SK-N-SH (cell line): ENCODE results near the gene CCDC40. TPM values are rescaled to one million over a fixed set of nuclear protein-coding genes. Genes with fewer than 3 reads are reported as not detected.

ENCODE experiments used
- CTCF ChIA-PET: fragments of 300-600, 350-600 bp; formaldehyde crosslinking; extraction: SDS; loops from one replicate; lab custom pipeline; 2021; lab: Yijun Ruan, JAX
- POLR2A ChIA-PET: fragments of 350-600 bp; sonication (Branson Sonifier 250); formaldehyde crosslinking; extraction: SDS; loops from one replicate; lab custom pipeline; 2020; ENCODE audit warnings: antibody characterized with exemption, inconsistent platforms; lab: Yijun Ruan, JAX
- DNase-seq: peaks from one replicate; pipeline ENCODE4 v3.0.0; 2012
- H2AFZ ChIP-seq: fragments of 200-600 bp; sonication (generic); 2 replicates; pipeline ENCODE4 v1.8.1; 2016; ENCODE audit warnings: antibody characterized with exemption, mild to moderate bottlenecking, low read depth
- H3F3A ChIP-seq: fragments of 200-600 bp; sonication (generic); replicated peaks from 2 replicates; pipeline ENCODE3; 2016; ENCODE audit warnings: antibody characterized with exemption, mild to moderate bottlenecking; ENCODE audit not compliant: insufficient read depth
- H3K27ac ChIP-seq, 2 experiments: fragments of 200-500 bp in 1 of 2; fragments of 200-600 bp in 1 of 2; sonication (Bioruptor generic) in 1 of 2; sonication (generic), shearing (Covaris generic) in 1 of 2; 2 replicates each; pipeline versions ENCODE4 v1.5.1 to v1.6.1; 2014 to 2016; ENCODE audit warnings: low read depth in 2 of 2, inconsistent platforms in 1 of 2, low read length in 1 of 2, mild to moderate bottlenecking in 1 of 2, mixed read lengths in 1 of 2
- H3K27me3 ChIP-seq: fragments of 200-600 bp; sonication (generic), shearing (Covaris generic); 2 replicates; pipeline ENCODE4 v1.6.1; 2016; ENCODE audit warnings: mixed run types; ENCODE audit not compliant: insufficient read depth
- H3K36me3 ChIP-seq, 2 experiments: fragments of 200-500 bp in 1 of 2; fragments of 200-600 bp in 1 of 2; sonication (Bioruptor generic) in 1 of 2; sonication (generic) in 1 of 2; replicated peaks in 1 of 2; 2 replicates each; pipeline versions ENCODE3 to v1.5.1; 2014 to 2016; ENCODE audit warnings: low read length in 1 of 2, mild to moderate bottlenecking in 1 of 2; ENCODE audit not compliant: insufficient read depth in 2 of 2, control insufficient read depth in 1 of 2
- H3K4me1 ChIP-seq, 2 experiments: fragments of 200-500 bp in 1 of 2; fragments of 200-600 bp in 1 of 2; sonication (Bioruptor generic) in 1 of 2; sonication (generic), shearing (Covaris generic) in 1 of 2; 2 replicates each; pipeline versions ENCODE4 v1.5.1 to v1.6.1; 2014 to 2016; ENCODE audit warnings: low read depth in 1 of 2, low read length in 1 of 2, mixed run types in 1 of 2; ENCODE audit not compliant: insufficient read depth in 2 of 2, control insufficient read depth in 1 of 2
- H3K4me2 ChIP-seq: fragments of 200-600 bp; sonication (generic), shearing (Covaris generic); 2 replicates; pipeline ENCODE4 v1.6.1; 2017; ENCODE audit warnings: mixed run types
- H3K4me3 ChIP-seq, 2 experiments: fragments of 200-500 bp in 1 of 2; fragments of 200-600 bp in 1 of 2; sonication (Bioruptor generic) in 1 of 2; sonication (generic), shearing (Covaris generic) in 1 of 2; 2 replicates each; pipeline versions ENCODE4 v1.5.1 to v1.8.1; 2014 to 2016; ENCODE audit warnings: low read depth in 2 of 2, inconsistent platforms in 1 of 2, low read length in 1 of 2, mild to moderate bottlenecking in 1 of 2, mixed read lengths in 1 of 2, moderate library complexity in 1 of 2
- H3K79me2 ChIP-seq: fragments of 200-600 bp; sonication (generic); 2 replicates; pipeline ENCODE4 v1.8.1; 2017; ENCODE audit warnings: mild to moderate bottlenecking; ENCODE audit not compliant: insufficient read depth
- H3K9ac ChIP-seq: fragments of 200-600 bp; sonication (generic); 2 replicates; pipeline ENCODE4 v1.6.1; 2017; ENCODE audit warnings: mixed run types
- H3K9me2 ChIP-seq: fragments of 200-600 bp; sonication (generic); 2 replicates; pipeline ENCODE4 v1.6.1; 2017; ENCODE audit warnings: mixed run types
- H3K9me3 ChIP-seq: fragments of 200-600 bp; sonication (generic); 2 replicates; pipeline ENCODE4 v1.6.1; 2017; ENCODE audit warnings: mixed run types, mild to moderate bottlenecking, moderate library complexity
- H4K20me1 ChIP-seq: fragments of 200-600 bp; sonication (generic); 2 replicates; pipeline ENCODE4 v1.6.1; 2017; ENCODE audit warnings: mild to moderate bottlenecking, mixed run types; ENCODE audit not compliant: insufficient read depth
- CHD2 ChIP-seq: fragments of 150-350 bp; IDR thresholded peaks from 2 replicates; pipeline ENCODE4 v1.6.1; 2018; ENCODE audit warnings: low read length; ENCODE audit not compliant: partially characterized antibody
- ELF1 ChIP-seq: IDR thresholded peaks from 2 replicates; pipeline ENCODE4 v1.4.0; 2012
- EP300 ChIP-seq, 2 experiments: IDR thresholded peaks; 2 replicates each; pipeline versions ENCODE4 v1.4.0 to v1.6.1; 2012; ENCODE audit warnings: borderline replicate concordance in 1 of 2, low read depth in 1 of 2, low read length in 1 of 2
- FOXJ3 ChIP-seq: sonication (generic); formaldehyde crosslinking; IDR thresholded peaks from 2 replicates; pipeline ENCODE4 v1.5.1; 2020; ENCODE audit warnings: mild to moderate bottlenecking, missing genetic modification reagents
- GATA2 ChIP-seq: sonication (generic); formaldehyde crosslinking; IDR thresholded peaks from 2 replicates; pipeline ENCODE4 v1.5.0; 2020; ENCODE audit warnings: mild to moderate bottlenecking, missing genetic modification reagents
- MXI1 ChIP-seq: IDR thresholded peaks from 2 replicates; pipeline ENCODE4 v1.6.1; 2012; ENCODE audit warnings: mild to moderate bottlenecking, low read depth, low read length, improper control_type of control experiment
- NFIC ChIP-seq: IDR thresholded peaks from 2 replicates; pipeline ENCODE4 v1.4.0; 2012; ENCODE audit warnings: borderline replicate concordance
- POLR2AphosphoS5 ChIP-seq: IDR thresholded peaks from 2 replicates; pipeline ENCODE4 v1.6.1; 2012; ENCODE audit warnings: low read depth, low read length
- RAD21 ChIP-seq: IDR thresholded peaks from 2 replicates; pipeline ENCODE4 v1.6.1; 2012; ENCODE audit warnings: mild to moderate bottlenecking, low read length
- RXRA ChIP-seq: IDR thresholded peaks from 2 replicates; pipeline ENCODE4 v1.4.0; 2012; ENCODE audit warnings: low read depth, mild to moderate bottlenecking, borderline replicate concordance
- SIN3A ChIP-seq: IDR thresholded peaks from 2 replicates; pipeline ENCODE4 v1.6.1; 2012; ENCODE audit warnings: low read depth, mild to moderate bottlenecking, low read length, moderate library complexity, borderline replicate concordance
- SMC3 ChIP-seq: IDR thresholded peaks from 2 replicates; pipeline ENCODE4 v1.6.1; 2012; ENCODE audit warnings: low read depth, low read length, improper control_type of control experiment
- TAF1 ChIP-seq: IDR thresholded peaks from 2 replicates; pipeline ENCODE4 v1.6.1; 2012; ENCODE audit warnings: low read depth, mild to moderate bottlenecking, low read length, moderate library complexity, borderline replicate concordance
- TCF12 ChIP-seq: IDR thresholded peaks from 2 replicates; pipeline ENCODE4 v1.4.0; 2012
- YY1 ChIP-seq: IDR thresholded peaks from 2 replicates; pipeline ENCODE4 v1.4.0; 2012; ENCODE audit warnings: low read depth, mild to moderate bottlenecking
- WGBS: methylation state at CpG from one replicate; pipeline ENCODE4 v1.1.6; 2017; ENCODE audit warnings: low lambda C conversion rate; 5-methylcytosine and 5-hydroxymethylcytosine counted together
- polyA plus RNA-seq, 3 experiments: library from polyadenylated mRNA; depleted of rRNA; stranded (reverse); fragments of >200 nt; gene quantifications; 2 replicates each; pipeline ENCODE4 v1.2.3, GENCODE V29; 2012
- TF ChIP-seq, protein P1 (sequence below): IDR thresholded peaks from 2 replicates; pipeline ENCODE4; 2012
- TF ChIP-seq, protein P2 (sequence below): IDR thresholded peaks from 2 replicates; pipeline ENCODE4 v1.4.0; 2012; ENCODE audit warnings: low read depth
- TF ChIP-seq, protein P3 (sequence below): fragments of 200-600 bp; sonication (generic); IDR thresholded peaks from 2 replicates; pipeline ENCODE4 v1.6.1; 2017; ENCODE audit warnings: antibody characterized with exemption, mild to moderate bottlenecking, moderate library complexity
- TF ChIP-seq, protein P4 (sequence below): fragments of 150-350 bp; IDR thresholded peaks from 2 replicates; pipeline ENCODE4 v1.6.1; 2017; ENCODE audit warnings: antibody characterized with exemption, low read length, low read depth, borderline replicate concordance
- TF ChIP-seq, protein P5 (sequence below): fragments of 150-350 bp; IDR thresholded peaks from 2 replicates; pipeline ENCODE4 v1.6.1; 2016; ENCODE audit warnings: mild to moderate bottlenecking, low read depth, low read length

The CCDC40 gene, protein sequence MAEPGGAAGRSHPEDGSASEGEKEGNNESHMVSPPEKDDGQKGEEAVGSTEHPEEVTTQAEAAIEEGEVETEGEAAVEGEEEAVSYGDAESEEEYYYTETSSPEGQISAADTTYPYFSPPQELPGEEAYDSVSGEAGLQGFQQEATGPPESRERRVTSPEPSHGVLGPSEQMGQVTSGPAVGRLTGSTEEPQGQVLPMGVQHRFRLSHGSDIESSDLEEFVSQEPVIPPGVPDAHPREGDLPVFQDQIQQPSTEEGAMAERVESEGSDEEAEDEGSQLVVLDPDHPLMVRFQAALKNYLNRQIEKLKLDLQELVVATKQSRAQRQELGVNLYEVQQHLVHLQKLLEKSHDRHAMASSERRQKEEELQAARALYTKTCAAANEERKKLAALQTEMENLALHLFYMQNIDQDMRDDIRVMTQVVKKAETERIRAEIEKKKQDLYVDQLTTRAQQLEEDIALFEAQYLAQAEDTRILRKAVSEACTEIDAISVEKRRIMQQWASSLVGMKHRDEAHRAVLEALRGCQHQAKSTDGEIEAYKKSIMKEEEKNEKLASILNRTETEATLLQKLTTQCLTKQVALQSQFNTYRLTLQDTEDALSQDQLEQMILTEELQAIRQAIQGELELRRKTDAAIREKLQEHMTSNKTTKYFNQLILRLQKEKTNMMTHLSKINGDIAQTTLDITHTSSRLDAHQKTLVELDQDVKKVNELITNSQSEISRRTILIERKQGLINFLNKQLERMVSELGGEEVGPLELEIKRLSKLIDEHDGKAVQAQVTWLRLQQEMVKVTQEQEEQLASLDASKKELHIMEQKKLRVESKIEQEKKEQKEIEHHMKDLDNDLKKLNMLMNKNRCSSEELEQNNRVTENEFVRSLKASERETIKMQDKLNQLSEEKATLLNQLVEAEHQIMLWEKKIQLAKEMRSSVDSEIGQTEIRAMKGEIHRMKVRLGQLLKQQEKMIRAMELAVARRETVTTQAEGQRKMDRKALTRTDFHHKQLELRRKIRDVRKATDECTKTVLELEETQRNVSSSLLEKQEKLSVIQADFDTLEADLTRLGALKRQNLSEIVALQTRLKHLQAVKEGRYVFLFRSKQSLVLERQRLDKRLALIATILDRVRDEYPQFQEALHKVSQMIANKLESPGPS
- polyA plus RNA-seq (2012; rRNA removed) = 17.3 and 21.6 TPM in 2 replicates
- 8.0 and 8.3 TPM in 2 replicates for polyA plus RNA-seq (2012; cell fraction: cytosol; rRNA removed)
- 87.6 and 92.0 TPM in 2 replicates for polyA plus RNA-seq (2012; cell fraction: nucleus; rRNA removed)

DNA sequence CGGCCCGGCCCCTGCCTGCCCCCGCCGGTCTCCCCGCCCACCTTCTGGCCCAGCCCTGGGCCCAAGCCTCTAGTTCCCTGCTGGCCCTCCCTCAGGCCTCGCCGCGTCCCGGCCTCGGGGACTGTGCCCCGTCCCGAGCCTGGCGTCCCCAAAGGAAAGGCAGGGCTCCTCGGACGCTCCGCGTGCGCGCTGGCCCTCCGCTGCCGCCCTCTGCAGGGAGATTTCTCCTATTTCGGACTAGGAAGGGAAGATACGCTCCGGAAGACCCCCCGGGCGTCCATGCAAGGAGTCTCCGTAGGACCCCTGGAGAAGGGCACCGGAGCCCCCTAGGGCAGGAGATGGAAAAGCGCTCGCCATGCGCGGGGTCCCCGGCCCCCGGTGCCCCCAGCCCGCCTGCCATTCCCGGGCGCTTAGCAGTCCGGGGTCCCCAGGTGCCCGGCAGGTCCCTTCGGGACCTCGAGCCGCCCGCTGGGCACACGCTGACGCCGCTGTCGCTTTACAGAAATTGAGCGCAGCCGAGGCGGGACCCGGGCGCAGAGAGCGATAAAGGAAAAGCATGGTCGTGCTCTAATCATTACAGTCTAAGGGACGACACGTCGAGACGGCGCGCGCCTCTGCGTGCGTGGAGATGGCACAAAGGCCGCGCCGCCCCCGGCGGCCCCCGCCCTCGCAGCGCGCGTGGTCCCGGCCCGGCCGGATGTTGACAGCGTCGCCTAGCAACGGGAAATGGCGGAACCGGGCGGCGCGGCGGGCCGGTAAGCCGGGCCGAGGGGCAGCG, at the start of gene CCDC40:
Gene CCDC40, plus strand, starts transcription at position 706 of the 778 bp plus-strand sequence. Its CDS starts 21 bp downstream, at position 727.
- ChIA-PET POLR2A (no interaction called here), CTCF (interaction anchor here (3.0 kb wide), 1 partner anchor 28 kb away, joined by 15 read pairs; no protein-coding TSS in a partner anchor)
- Histone ChIP-seq H3K27ac (peak within 1 kb of the TSS; percentile 91 to 96), H3K9me2 (no peaks in the 10 kb centered on the region), H3K27me3 (no peaks in the 10 kb centered on the region), H3K4me1 (peaks cover 3 to 31% of the 10 kb centered on the region in 2 experiments; a peak in 2 of 4 replicates), H2AFZ (peak within 1 kb of the TSS; percentile 91), H3K9ac (peak within 1 kb of the TSS; percentile 99), H3K9me3 (no peaks in the 10 kb centered on the region), H3F3A (peaks cover 13% of the 10 kb centered on the region), H3K79me2 (peaks cover 49% of the 10 kb centered on the region), H3K4me3 (peak within 1 kb of the TSS; percentile 82 to 100), H4K20me1 (peaks cover 34% of the 10 kb centered on the region), H3K36me3 (peaks cover 11 to 18% of the 10 kb centered on the region in 2 experiments), H3K4me2 (peak within 1 kb of the TSS; percentile 100)
- WGBS = 2% methylated on average over 84 of the region's 89 CpGs
- DNase-seq = peak; percentile 99
- TF ChIP-seq POLR2AphosphoS5 (peak; percentile 89), NFIC (no peak), SIN3A (peak; percentile 98), RAD21 (no peak), TAF1 (peak; percentile 76), ELF1 (no peak), RXRA (no peak), EP300 (IDR thresholded peaks at IDR 0.05; ENCODE audit: borderline replicate concordance in 1 of 2, low read depth in 1 of 2, low read length in 1 of 2) (no peak), FOXJ3 (CRISPR knock-in tag) (peak; percentile 51), YY1 (peak; percentile 92), TCF12 (no peak), CHD2 (peak; percentile 19), SMC3 (no peak), MXI1 (peak; percentile 98), GATA2 (no peak)
- TF ChIP-seq, protein P1, sequence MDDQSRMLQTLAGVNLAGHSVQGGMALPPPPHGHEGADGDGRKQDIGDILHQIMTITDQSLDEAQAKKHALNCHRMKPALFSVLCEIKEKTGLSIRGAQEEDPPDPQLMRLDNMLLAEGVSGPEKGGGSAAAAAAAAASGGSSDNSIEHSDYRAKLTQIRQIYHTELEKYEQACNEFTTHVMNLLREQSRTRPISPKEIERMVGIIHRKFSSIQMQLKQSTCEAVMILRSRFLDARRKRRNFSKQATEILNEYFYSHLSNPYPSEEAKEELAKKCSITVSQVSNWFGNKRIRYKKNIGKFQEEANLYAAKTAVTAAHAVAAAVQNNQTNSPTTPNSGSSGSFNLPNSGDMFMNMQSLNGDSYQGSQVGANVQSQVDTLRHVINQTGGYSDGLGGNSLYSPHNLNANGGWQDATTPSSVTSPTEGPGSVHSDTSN = no peak
- TF ChIP-seq, protein P2, sequence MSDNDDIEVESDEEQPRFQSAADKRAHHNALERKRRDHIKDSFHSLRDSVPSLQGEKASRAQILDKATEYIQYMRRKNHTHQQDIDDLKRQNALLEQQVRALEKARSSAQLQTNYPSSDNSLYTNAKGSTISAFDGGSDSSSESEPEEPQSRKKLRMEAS = peak; percentile 70
- TF ChIP-seq, protein P3, sequence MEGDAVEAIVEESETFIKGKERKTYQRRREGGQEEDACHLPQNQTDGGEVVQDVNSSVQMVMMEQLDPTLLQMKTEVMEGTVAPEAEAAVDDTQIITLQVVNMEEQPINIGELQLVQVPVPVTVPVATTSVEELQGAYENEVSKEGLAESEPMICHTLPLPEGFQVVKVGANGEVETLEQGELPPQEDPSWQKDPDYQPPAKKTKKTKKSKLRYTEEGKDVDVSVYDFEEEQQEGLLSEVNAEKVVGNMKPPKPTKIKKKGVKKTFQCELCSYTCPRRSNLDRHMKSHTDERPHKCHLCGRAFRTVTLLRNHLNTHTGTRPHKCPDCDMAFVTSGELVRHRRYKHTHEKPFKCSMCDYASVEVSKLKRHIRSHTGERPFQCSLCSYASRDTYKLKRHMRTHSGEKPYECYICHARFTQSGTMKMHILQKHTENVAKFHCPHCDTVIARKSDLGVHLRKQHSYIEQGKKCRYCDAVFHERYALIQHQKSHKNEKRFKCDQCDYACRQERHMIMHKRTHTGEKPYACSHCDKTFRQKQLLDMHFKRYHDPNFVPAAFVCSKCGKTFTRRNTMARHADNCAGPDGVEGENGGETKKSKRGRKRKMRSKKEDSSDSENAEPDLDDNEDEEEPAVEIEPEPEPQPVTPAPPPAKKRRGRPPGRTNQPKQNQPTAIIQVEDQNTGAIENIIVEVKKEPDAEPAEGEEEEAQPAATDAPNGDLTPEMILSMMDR = no peak; the same call in none of the 2 replicates
- TF ChIP-seq, protein P4, sequence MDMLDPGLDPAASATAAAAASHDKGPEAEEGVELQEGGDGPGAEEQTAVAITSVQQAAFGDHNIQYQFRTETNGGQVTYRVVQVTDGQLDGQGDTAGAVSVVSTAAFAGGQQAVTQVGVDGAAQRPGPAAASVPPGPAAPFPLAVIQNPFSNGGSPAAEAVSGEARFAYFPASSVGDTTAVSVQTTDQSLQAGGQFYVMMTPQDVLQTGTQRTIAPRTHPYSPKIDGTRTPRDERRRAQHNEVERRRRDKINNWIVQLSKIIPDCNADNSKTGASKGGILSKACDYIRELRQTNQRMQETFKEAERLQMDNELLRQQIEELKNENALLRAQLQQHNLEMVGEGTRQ = no peak
- TF ChIP-seq, protein P5, sequence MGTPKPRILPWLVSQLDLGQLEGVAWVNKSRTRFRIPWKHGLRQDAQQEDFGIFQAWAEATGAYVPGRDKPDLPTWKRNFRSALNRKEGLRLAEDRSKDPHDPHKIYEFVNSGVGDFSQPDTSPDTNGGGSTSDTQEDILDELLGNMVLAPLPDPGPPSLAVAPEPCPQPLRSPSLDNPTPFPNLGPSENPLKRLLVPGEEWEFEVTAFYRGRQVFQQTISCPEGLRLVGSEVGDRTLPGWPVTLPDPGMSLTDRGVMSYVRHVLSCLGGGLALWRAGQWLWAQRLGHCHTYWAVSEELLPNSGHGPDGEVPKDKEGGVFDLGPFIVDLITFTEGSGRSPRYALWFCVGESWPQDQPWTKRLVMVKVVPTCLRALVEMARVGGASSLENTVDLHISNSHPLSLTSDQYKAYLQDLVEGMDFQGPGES = no peak
